H1 (cell line): ENCODE data around the gene POMT2. TPM values are rescaled to one million over a fixed set of nuclear protein-coding genes. Genes with fewer than 3 reads are reported as not detected.

Source experiments
- CTCF ChIA-PET: fragments of 300-600 bp; sonication (Branson Sonifier 250); formaldehyde crosslinking; loops from one replicate; lab custom pipeline; 2021; ENCODE audit not compliant: partially characterized antibody; lab: Charles Lee
- POLR2A ChIA-PET: fragments of 300-600 bp; sonication (Branson Sonifier 250); formaldehyde crosslinking; loops from one replicate; lab custom pipeline; 2021; ENCODE audit warnings: inconsistent platforms; ENCODE audit not compliant: partially characterized antibody; lab: Charles Lee
- DNase-seq, 2 experiments: peaks; one replicate each; pipeline versions ENCODE4 v3.0.0 to v3.0.0-alpha.2; 2010 to 2022; ENCODE audit warnings: low spot score in 2 of 2, low read depth in 1 of 2, mixed read lengths in 1 of 2
- FAIRE-seq: peaks from 2 replicates; lab custom pipeline; 2011; peaks lifted over from hg19 to GRCh38; lab: Jason Lieb, UNC
- H2AFZ ChIP-seq: 2 replicates; pipeline ENCODE4 v1.8.1; 2012; ENCODE audit warnings: low read length, inconsistent platforms
- H2AK5ac ChIP-seq: 2 replicates; pipeline ENCODE4 v1.6.1; 2013; ENCODE audit warnings: low read depth, low read length
- H2BK120ac ChIP-seq: replicated peaks from 2 replicates; pipeline ENCODE3; 2013; ENCODE audit warnings: low read depth, low read length, inconsistent platforms
- H2BK12ac ChIP-seq: 2 replicates; pipeline ENCODE4 v1.6.1; 2013; ENCODE audit warnings: low read depth, low read length
- H2BK15ac ChIP-seq: 2 replicates; pipeline ENCODE4 v1.6.1; 2013; ENCODE audit warnings: low read length
- H2BK20ac ChIP-seq: 2 replicates; pipeline ENCODE4 v1.6.1; 2013; ENCODE audit warnings: low read length
- H2BK5ac ChIP-seq: 2 replicates; pipeline ENCODE4 v1.6.1; 2013; ENCODE audit warnings: low read depth, low read length
- H3K14ac ChIP-seq: 2 replicates; pipeline ENCODE4 v1.6.1; 2013; ENCODE audit warnings: inconsistent platforms; ENCODE audit not compliant: insufficient read length
- H3K18ac ChIP-seq: 2 replicates; pipeline ENCODE4 v1.6.1; 2013; ENCODE audit warnings: low read length; ENCODE audit errors: extremely low read depth
- H3K23ac ChIP-seq: 2 replicates; pipeline ENCODE4 v1.6.1; 2013; ENCODE audit warnings: inconsistent platforms; ENCODE audit not compliant: insufficient read length
- H3K23me2 ChIP-seq: 2 replicates; pipeline ENCODE4 v1.6.1; 2013; ENCODE audit warnings: low read depth, low read length
- H3K27ac ChIP-seq: 2 replicates; pipeline ENCODE4 v1.6.1; 2011; ENCODE audit warnings: low read depth, low read length, inconsistent platforms
- H3K27me3 ChIP-seq, 4 experiments: replicated peaks in 1 of 4; 1 replicate in 1 of 4; 2 replicates in 3 of 4; pipeline versions ENCODE4 v1.6.1 to v1.8.1; 2011 to 2013; ENCODE audit warnings: low read length in 3 of 4, mild to moderate bottlenecking in 3 of 4, inconsistent platforms in 2 of 4, mixed read lengths in 2 of 4, moderate library complexity in 1 of 4; ENCODE audit not compliant: control insufficient read depth in 3 of 4, insufficient read depth in 3 of 4; ENCODE audit errors: extremely low read depth in 1 of 4
- H3K36me3 ChIP-seq, 4 experiments: 2 replicates each; pipeline versions ENCODE4 v1.6.1 to v1.8.1; 2011 to 2013; ENCODE audit warnings: mild to moderate bottlenecking in 4 of 4, low read length in 3 of 4, moderate library complexity in 2 of 4, control low read depth in 1 of 4, inconsistent platforms in 1 of 4; ENCODE audit not compliant: insufficient read depth in 4 of 4, control insufficient read depth in 2 of 4
- H3K4ac ChIP-seq: replicated peaks from 2 replicates; pipeline ENCODE3; 2013; ENCODE audit warnings: low read length, low read depth, mixed read lengths, inconsistent platforms; ENCODE audit not compliant: insufficient read length
- H3K4me1 ChIP-seq, 4 experiments: replicated peaks in 1 of 4; 1 replicate in 1 of 4; 2 replicates in 3 of 4; pipeline versions ENCODE4 v1.6.1 to v1.8.1; 2011 to 2013; ENCODE audit warnings: low read length in 3 of 4, inconsistent platforms in 2 of 4, mixed read lengths in 1 of 4; ENCODE audit not compliant: insufficient read depth in 4 of 4, control insufficient read depth in 3 of 4
- H3K4me2 ChIP-seq, 2 experiments: 2 replicates each; pipeline versions ENCODE4 v1.6.1 to v1.8.1; 2011 to 2013; ENCODE audit warnings: low read depth in 2 of 2, low read length in 2 of 2, control low read depth in 1 of 2, inconsistent platforms in 1 of 2, mild to moderate bottlenecking in 1 of 2; ENCODE audit not compliant: insufficient read depth in 1 of 2
- H3K4me3 ChIP-seq, 4 experiments: fragments of 200-600, 300-600 bp in 1 of 4; sonication (generic), shearing (Covaris generic), sonication (Bioruptor Twin) in 1 of 4; 2 replicates each; pipeline versions ENCODE4 v1.5.1 to v1.8.1; 2011 to 2016; ENCODE audit warnings: low read length in 4 of 4, low read depth in 3 of 4, control low read depth in 2 of 4, inconsistent platforms in 2 of 4, mild to moderate bottlenecking in 2 of 4, mixed read lengths in 1 of 4, moderate library complexity in 1 of 4; ENCODE audit not compliant: insufficient read depth in 2 of 4; ENCODE audit errors: extremely low read depth in 1 of 4
- H3K56ac ChIP-seq: replicated peaks from 2 replicates; pipeline ENCODE3; 2013; ENCODE audit warnings: low read depth, mild to moderate bottlenecking, mixed read lengths, low read length, inconsistent platforms; ENCODE audit not compliant: insufficient read length
- H3K79me1 ChIP-seq: 2 replicates; pipeline ENCODE4 v1.6.1; 2013; ENCODE audit warnings: low read depth, low read length, control low read depth
- H3K79me2 ChIP-seq, 2 experiments: 2 replicates each; pipeline versions ENCODE4 v1.6.1 to v1.8.1; 2012 to 2013; ENCODE audit warnings: low read length in 2 of 2, mild to moderate bottlenecking in 2 of 2, inconsistent platforms in 1 of 2; ENCODE audit not compliant: insufficient read depth in 2 of 2, control insufficient read depth in 1 of 2
- H3K9ac ChIP-seq, 4 experiments: replicated peaks in 1 of 4; 1 replicate in 1 of 4; 2 replicates in 3 of 4; pipeline versions ENCODE4 v1.6.1 to v1.8.1; 2011 to 2013; ENCODE audit warnings: low read depth in 3 of 4, low read length in 3 of 4, control low read depth in 2 of 4, mild to moderate bottlenecking in 2 of 4, moderate library complexity in 2 of 4, inconsistent platforms in 1 of 4; ENCODE audit errors: extremely low read depth in 1 of 4
- H3K9me3 ChIP-seq, 2 experiments: 2 replicates each; pipeline versions ENCODE4 v1.6.1 to v1.8.1; 2012 to 2013; ENCODE audit warnings: mild to moderate bottlenecking in 2 of 2, moderate library complexity in 2 of 2, control low read depth in 1 of 2, inconsistent platforms in 1 of 2, low read depth in 1 of 2, low read length in 1 of 2, mixed read lengths in 1 of 2; ENCODE audit not compliant: insufficient read depth in 2 of 2
- H4K20me1 ChIP-seq, 2 experiments: replicated peaks in 1 of 2; 2 replicates each; pipeline versions ENCODE3 to v1.8.1; 2011 to 2013; ENCODE audit warnings: inconsistent platforms in 2 of 2, low read length in 2 of 2, mild to moderate bottlenecking in 1 of 2; ENCODE audit not compliant: insufficient read depth in 2 of 2, control insufficient read depth in 1 of 2
- H4K5ac ChIP-seq: 2 replicates; pipeline ENCODE4 v1.6.1; 2013; ENCODE audit warnings: low read length, low read depth, mixed read lengths, inconsistent platforms; ENCODE audit not compliant: insufficient read length
- H4K8ac ChIP-seq: 2 replicates; pipeline ENCODE4 v1.8.0; 2013; ENCODE audit warnings: mild to moderate bottlenecking, moderate library complexity, low read length, inconsistent platforms; ENCODE audit not compliant: insufficient read depth; ENCODE audit errors: extremely low read depth
- H4K91ac ChIP-seq: replicated peaks from 2 replicates; pipeline ENCODE3; 2013; ENCODE audit warnings: low read length, mixed read lengths, inconsistent platforms; ENCODE audit not compliant: insufficient read length
- BCL11A ChIP-seq, 2 experiments: IDR thresholded peaks; one replicate each; pipeline ENCODE4 v1.6.1; 2011; ENCODE audit warnings: low read depth in 2 of 2, low read length in 2 of 2, mild to moderate bottlenecking in 2 of 2
- EP300 ChIP-seq, 2 experiments: IDR thresholded peaks; 1 replicate in 1 of 2; 2 replicates in 1 of 2; pipeline ENCODE4 v1.6.1; 2011 to 2012; ENCODE audit warnings: low read depth in 2 of 2, low read length in 2 of 2, mild to moderate bottlenecking in 2 of 2, borderline replicate concordance in 1 of 2, inconsistent platforms in 1 of 2, moderate library complexity in 1 of 2
- GTF2F1 ChIP-seq: IDR thresholded peaks from 2 replicates; pipeline ENCODE4 v1.6.1; 2012; ENCODE audit warnings: low read depth, low read length, improper control_type of control experiment, borderline replicate concordance
- KDM4A ChIP-seq: IDR thresholded peaks from one replicate; pipeline ENCODE4 v1.7.1; 2012; ENCODE audit warnings: low read depth, mild to moderate bottlenecking, moderate library complexity, low read length, inconsistent platforms; ENCODE audit not compliant: severe bottlenecking
- KDM5A ChIP-seq: fragments of 200-600 bp; IDR thresholded peaks from 2 replicates; pipeline ENCODE4 v1.7.1; 2012; ENCODE audit warnings: mild to moderate bottlenecking, low read length, inconsistent platforms, mixed read lengths
- MAFK ChIP-seq: IDR thresholded peaks from 2 replicates; pipeline ENCODE4 v1.6.1; 2012; ENCODE audit warnings: low read depth, mild to moderate bottlenecking, improper control_type of control experiment, low read length
- POLR2A ChIP-seq, 2 experiments: IDR thresholded peaks; 1 replicate in 1 of 2; 2 replicates in 1 of 2; pipeline ENCODE4 v1.6.1; 2011; ENCODE audit warnings: low read depth in 2 of 2, low read length in 2 of 2, mild to moderate bottlenecking in 2 of 2; ENCODE audit errors: control extremely low read depth in 1 of 2
- TAF7 ChIP-seq: optimal IDR thresholded peaks from 2 replicates; pipeline ENCODE3; 2011; ENCODE audit warnings: low read depth, mild to moderate bottlenecking, inconsistent platforms, low read length, moderate library complexity, borderline replicate concordance
- USF2 ChIP-seq: IDR thresholded peaks from 2 replicates; pipeline ENCODE4 v1.6.1; 2011; ENCODE audit warnings: low read length, improper control_type of control experiment
- WGBS, 2 experiments: shearing (Covaris generic) in 1 of 2; methylation state at CpG; one replicate each; pipeline versions ENCODE4 v1.1.6 to v1.1.7; 2013 to 2015; ENCODE audit warnings: low lambda C conversion rate in 2 of 2, mixed read lengths in 2 of 2, inconsistent platforms in 1 of 2, low coverage in 1 of 2, missing lambda C conversion rate in 1 of 2; ENCODE audit not compliant: insufficient replicate concordance in 2 of 2, insufficient coverage in 1 of 2, insufficient read length in 1 of 2; ENCODE audit errors: extremely low coverage in 1 of 2, missing lambda C conversion rate in 1 of 2; 5-methylcytosine and 5-hydroxymethylcytosine counted together
- polyA plus RNA-seq, 7 experiments: library from polyadenylated mRNA; depleted of rRNA in 3 of 7; stranded (reverse) in 5 of 7; unstranded in 2 of 7; fragments of >200 nt in 5 of 7; fragments of 200-250 nt in 2 of 7; gene quantifications; 1 replicate in 5 of 7; 2 replicates in 1 of 7; 4 replicates in 1 of 7; pipeline versions ENCODE4 v1.2.1 to v1.2.3, GENCODE V29; 2011 to 2013; ENCODE audit warnings: missing spikeins in 2 of 7, mixed read lengths in 2 of 7
- total RNA-seq: library from RNA; stranded (reverse); fragmentation: NEBNext Ultra II Directional; extraction: Animal tissue kit (Norgen Biotek cat#: 25700); gene quantifications from 2 replicates; pipeline ENCODE4 v1.2.1, GENCODE V29; 2021
- TF ChIP-seq, protein P1 (sequence below): IDR thresholded peaks from 2 replicates; pipeline ENCODE4 v1.6.1; 2011; ENCODE audit warnings: low read depth, mild to moderate bottlenecking, low read length; ENCODE audit not compliant: insufficient read depth

POMT2 gene
- total and polyA plus RNA-seq, 2 of the 8 experiments (the other 6 are each of a cell fraction or from before 2014, with no cell fraction given), result 20.8 to 44.9 TPM

DNA sequence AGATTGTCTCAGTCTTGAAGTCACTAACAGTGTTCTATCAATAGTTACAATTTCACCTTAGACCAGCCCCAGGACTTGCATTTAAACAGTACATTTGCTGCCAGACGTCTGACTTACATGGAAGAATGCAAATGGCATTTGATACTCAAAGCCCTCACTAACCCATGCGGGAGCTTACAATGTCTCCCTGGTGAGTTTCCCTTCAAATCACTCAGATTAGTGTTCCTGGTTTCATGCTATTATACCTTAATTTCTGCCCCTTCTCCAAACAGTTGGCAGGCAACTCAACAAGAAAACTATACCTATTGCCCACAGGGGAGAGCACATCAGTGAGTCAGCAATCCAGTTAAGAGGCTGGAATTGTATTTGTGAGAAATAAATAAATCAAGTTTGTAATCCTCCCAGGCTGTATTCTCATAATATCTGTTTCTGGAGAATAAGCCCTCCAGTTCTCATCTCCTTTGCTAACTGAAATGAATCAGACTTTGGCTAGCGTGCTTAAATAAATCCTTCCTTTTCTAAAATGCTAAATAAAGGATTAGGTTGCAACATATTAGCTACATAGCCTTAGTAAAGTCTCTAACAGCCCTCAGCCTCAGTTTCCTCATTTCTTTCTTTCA, 23.8 kb upstream of the POMT2 start:
- Histone ChIP-seq H2AK5ac (no peak overlapping the region), H2AFZ (no peak overlapping the region), H2BK20ac (no peak overlapping the region), H3K18ac (no peak overlapping the region), H2BK5ac (no peak overlapping the region), H3K9me3 (no peaks in the 10 kb centered on the region), H4K8ac (no peak overlapping the region), H3K79me2 (no peaks in the 10 kb centered on the region), H4K20me1 (no peaks in the 10 kb centered on the region), H3K79me1 (no peaks in the 10 kb centered on the region), H2BK12ac (no peak overlapping the region), H3K4me2 (no peak overlapping the region; a peak in 1 of 4 replicates), H2BK120ac (no peak overlapping the region), H2BK15ac (no peak overlapping the region), H3K27ac (no peak overlapping the region), H4K91ac (no peak overlapping the region), H3K23me2 (no peaks in the 10 kb centered on the region), H3K9ac (no peak overlapping the region), H3K4me3 (no peak overlapping the region), H3K14ac (no peak overlapping the region), H3K23ac (no peak overlapping the region), H3K4me1 (peaks cover 3 to 11% (median 8%) of the 10 kb centered on the region in 4 experiments; a peak in 6 of 7 replicates), H3K56ac (no peak overlapping the region), H3K4ac (no peak overlapping the region), H4K5ac (no peak overlapping the region), H3K27me3 (no peaks in the 10 kb centered on the region), H3K36me3 (peaks cover 0 to 14% (median 0%) of the 10 kb centered on the region in 4 experiments; a peak in 2 of 8 replicates)
- FAIRE-seq, result no peak
- POLR2A ChIA-PET, result interaction anchor here (0.9 to 1.7 kb wide), 2 partner anchors 8 to 13 kb away, joined by 3 to 5 read pairs; no protein-coding TSS in a partner anchor
- CTCF ChIA-PET, result interaction anchor here (0.6 to 1.6 kb wide), 6 partner anchors 11 to 107 kb away, joined by 3 to 6 read pairs (median 4); no protein-coding TSS in a partner anchor
- DNase-seq, result no peak
- 66% methylated on average over 3 of the region's 3 CpGs; no CpG with 5 or more reads in 1 of the 2 experiments for WGBS, 2 experiments
- TF ChIP-seq TAF7, result no peak
- TF ChIP-seq KDM5A, result no peak
- TF ChIP-seq POLR2A (IDR thresholded peaks at IDR 0.05; ENCODE audit: control extremely low read depth in 1 of 2, low read depth in 2 of 2, low read length in 2 of 2), result no peak
- TF ChIP-seq GTF2F1, result no peak
- TF ChIP-seq MAFK, result no peak
- no peak for TF ChIP-seq USF2
- TF ChIP-seq EP300 (IDR thresholded peaks at IDR 0.05; ENCODE audit: borderline replicate concordance in 1 of 2, low read depth in 2 of 2, low read length in 2 of 2), result no peak
- no peak for TF ChIP-seq KDM4A
- TF ChIP-seq, protein P1, sequence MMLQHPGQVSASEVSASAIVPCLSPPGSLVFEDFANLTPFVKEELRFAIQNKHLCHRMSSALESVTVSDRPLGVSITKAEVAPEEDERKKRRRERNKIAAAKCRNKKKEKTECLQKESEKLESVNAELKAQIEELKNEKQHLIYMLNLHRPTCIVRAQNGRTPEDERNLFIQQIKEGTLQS, result no peak
- TF ChIP-seq BCL11A (IDR thresholded peaks at IDR 0.05; ENCODE audit: low read depth in 2 of 2, low read length in 2 of 2), result no peak
